Stimulated activated CD8-positive, alpha-beta memory T cell treated with anti-CD3 and anti-CD28 coated beads, Interleukin-15, amount 100 ng/mL, for 4 hours (primary cell): Measurements from ENCODE around the gene GBA2.

Source experiments
- DNase-seq, 2 donors: peaks; one replicate each; pipeline ENCODE4 v3.0.0-alpha.2; 2020; ENCODE audit warnings: low read depth in 2 of 2

The GBA2 gene

DNA sequence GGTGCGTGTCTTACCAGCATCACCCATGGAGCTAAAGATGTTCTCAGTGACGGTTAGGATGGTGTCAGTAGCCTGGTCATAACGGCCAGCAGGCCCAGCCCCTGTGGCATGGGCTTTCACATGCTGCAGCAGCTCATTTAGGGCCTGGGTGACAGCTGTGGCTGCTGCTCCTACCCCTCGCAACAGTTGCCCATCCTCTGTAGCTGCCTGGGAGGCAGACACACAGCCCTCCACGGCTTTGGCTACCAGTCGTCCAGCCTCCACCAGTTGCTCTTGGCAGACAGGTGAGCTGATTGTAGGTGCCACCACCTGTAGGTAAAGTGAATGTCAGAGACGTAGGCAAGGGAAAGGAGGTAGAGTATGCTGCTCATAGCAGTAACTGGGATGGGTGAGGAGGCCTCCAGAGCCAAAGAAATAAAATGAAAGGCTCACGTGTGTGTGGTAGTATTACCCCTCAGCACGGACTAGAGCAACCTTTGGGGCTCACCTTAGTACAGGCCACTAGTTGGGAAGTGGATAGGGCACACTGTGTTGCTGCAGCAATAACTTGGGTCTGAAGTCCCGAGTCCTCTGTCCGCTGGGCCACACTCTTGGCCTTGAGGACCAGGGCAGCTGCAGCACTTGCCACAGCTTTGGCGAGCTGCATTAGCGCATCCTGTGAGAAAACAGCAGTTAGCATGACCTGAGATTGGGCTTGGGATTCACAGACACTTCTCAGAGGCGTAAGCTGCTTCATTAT lies 31.7 kb downstream of the GBA2 start:
- DNase-seq: no peak

DNA sequence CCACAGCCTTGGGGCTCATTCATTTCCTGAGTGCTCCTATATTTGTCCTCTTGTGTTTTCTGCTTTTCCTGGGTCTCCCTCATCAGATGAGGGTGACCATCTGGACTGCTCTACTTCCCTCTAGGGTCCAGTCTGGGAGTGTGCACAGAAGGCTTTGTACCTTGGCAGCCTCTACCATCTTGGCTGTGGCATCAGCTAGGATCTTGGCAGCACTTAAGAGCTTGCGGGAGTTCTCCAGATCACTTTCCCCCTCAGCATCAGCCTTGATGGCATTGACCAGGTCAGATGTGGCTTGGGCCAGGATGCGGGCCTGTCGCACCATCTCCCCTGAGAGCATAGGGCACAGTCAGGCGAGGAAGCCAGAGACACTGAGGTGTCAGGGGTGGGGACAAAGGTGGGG lies 32.8 kb downstream of the GBA2 start:
- no peak for DNase-seq

DNA sequence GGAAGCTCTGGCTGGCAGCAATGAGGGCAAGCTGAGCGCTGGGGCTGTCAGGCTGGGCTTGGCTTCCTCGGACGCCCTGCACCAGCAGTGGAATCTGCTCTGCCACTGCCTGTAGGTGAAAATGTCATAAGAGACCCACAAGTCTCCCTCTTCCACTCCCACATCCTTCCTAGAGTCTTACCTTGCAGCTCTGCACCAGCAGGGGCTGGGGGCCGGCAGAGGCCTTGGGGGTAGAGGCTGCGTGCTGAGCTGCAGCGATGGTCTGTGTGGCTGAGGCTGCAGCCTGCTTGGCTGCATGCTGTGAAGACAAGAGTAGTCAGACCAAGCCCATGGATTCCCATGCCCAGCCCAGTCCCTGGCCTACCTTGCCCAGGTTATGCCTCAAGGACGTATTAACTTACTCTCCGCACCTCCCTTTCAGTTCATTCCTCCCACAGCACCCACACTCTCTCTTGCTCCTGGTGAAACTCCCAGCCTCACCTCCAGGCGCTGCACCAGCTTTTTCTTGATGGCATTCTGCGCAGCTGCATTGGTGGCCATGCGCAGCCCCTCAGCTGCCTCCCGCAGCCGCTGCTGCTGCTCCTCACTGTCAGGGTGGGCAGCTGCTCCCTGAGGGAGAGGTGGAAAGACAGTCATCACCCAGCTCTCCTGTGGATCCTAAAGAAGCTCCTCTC lies 34.3 kb downstream of the GBA2 start:
- no peak for DNase-seq

- no peak for DNase-seq
These were observed 34.9 kb downstream of the GBA2 start for GRCh38 chr9:35714123-35714522.

DNA sequence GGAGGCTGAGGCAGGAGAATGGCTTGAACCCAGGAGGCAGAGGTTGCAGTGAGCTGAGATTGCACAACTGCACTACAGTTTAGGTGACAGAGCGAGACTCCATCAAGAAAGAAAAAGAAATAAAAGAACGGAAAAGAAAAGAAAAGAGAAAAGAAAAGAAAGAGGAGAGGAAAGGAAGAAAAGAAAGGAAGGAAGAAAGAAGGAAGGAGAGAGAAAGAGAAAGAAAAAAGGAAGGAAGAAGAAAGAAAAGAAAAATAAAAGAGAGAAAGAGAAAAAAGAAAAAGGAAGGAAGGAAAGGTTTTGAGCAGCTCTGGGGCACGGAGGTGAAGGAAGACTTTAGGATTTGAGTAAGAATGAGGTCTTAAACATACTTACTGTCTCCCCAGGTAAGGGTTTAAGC lies 35.5 kb downstream of the GBA2 start:
- no peak for DNase-seq

GRCh38 chr9:35712762-35713400 lies 36.1 kb downstream of the GBA2 start:
- no peak for DNase-seq

GRCh38 chr9:35711501-35712428 lies 37.3 kb downstream of the GBA2 start:
- no peak for DNase-seq

DNA sequence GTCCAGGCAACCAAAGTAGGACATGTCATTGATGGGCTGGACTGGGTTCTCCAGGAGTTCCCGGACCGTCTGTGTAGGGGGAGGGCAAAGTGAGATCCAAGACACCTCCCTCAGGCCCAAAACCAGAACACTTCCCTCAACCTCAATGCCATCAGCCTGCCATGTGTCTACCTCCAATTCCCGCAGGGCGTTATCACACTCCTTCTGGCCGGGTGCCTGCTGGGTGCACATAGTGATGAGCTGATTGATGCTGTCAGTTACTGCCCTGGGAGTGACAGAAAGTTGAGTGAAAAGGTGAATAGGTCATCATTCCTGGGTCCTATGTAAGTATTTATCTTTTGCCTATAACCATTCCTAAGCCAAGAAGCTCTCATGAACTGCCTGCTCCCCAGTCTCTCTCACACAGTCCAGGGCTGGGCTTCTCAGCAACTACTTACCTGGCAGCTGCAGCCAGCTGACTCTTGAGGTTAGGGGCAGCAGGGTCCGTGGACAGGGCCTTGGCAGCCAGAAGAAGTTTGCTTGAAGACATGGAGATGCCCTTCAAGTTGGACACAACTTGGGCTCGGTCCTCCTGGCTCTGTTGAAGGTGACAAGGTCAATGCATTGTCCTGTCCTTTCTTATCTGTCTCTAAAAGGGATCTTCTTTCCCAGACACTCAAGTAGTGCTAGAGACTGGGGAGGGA lies 38.1 kb downstream of the GBA2 start:
- DNase-seq: no peak

DNA sequence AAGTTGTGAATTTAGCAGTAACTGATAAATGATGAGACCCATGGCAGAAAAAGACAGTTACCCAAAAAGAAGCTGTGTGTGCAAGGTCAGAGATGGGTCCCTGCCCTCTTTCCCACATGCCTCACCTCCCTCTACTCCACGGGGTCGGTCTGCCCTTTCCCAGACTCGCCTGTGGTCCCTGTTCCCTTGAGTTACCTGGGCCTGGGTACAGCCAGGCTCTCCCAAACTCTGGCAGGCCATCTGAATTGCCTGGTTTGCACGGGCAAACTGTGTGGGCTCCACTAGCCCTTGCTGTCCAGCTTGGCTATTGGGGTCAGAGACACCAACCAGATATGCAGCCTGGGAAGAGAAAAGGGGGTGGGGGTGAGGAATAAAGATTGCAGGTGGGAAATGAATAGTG lies 40.9 kb downstream of the GBA2 start:
- no peak for DNase-seq

- DNase-seq: no peak
These were observed 42.1 kb downstream of the GBA2 start for GRCh38 chr9:35706951-35707350.

DNA sequence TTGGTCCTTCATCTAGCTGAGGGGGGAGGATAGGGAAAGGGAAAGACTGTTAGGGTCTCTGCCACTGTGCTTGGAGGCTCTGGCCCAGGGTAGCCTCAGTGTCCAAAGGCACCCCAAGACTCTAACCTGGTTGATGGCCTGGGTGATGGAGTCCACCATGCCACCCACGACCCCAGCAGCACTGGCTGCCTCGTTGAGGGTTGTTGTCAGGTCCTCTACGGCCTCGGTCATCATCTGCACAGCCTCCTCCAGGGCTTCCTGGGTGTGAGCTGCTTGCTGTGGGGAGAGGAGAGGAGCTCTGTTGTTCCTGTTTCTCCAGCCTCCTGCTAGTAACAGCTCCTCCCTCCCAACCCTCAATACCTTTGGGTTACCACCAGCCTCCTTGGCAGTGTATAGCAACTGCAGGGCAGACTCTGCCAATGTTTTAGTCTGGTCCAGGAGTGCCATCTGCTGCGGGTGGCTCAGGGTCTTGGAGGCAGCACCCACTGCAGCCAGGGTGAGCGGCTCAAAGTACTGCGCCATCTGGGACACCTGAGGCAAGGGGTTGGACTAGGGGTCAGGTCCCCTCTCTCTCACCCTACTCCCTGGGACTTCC lies 43.1 kb downstream of the GBA2 start:
- no peak for DNase-seq

DNA sequence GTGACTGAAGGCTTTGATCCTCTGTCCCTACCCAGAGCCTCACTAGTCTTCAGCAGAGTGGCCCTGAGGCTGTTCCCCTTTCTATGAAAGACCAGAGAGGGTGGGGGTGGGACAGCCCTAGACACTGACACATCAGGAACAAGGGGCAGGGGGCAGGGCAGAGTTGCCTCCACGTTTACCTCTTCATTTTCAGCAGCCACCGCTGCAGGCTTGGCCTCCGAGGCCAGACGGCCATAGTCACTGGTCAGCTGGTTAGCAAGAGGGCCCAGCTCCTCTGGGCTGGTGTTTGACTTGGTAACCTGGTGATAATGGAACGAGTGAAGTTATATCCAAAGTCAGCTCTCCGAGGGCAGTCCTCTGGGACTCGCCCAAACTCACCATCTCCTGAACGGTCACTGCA lies 43.7 kb downstream of the GBA2 start:
- DNase-seq: no peak

- DNase-seq: no peak
These were observed 44.9 kb downstream of the GBA2 start for GRCh38 chr9:35703906-35704672.

DNA sequence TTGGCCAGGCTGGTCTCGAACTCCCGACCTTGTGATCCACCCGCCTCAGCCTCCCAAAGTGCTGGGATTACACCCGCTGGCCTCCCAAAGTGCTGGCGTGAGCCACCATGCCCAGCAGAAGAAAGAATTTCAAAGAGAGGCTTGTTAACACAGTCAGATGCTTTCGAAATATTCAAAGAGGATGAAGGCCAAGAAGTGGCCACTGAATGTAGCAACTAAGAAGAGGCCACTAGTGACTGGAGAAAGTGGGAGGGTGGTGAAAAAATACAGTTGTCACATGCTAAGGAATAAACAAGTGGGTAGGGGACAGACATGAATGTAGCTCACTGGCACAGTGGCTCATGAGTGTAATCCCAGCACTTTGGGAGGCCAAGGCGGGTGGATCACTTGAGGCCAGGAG lies 46.3 kb downstream of the GBA2 start:
- DNase-seq: no peak

GRCh38 chr9:35700942-35701341 lies 48.1 kb downstream of the GBA2 start:
- no peak for DNase-seq

- DNase-seq: no peak
These were observed 49.0 kb downstream of the GBA2 start for GRCh38 chr9:35700031-35700430.

DNA sequence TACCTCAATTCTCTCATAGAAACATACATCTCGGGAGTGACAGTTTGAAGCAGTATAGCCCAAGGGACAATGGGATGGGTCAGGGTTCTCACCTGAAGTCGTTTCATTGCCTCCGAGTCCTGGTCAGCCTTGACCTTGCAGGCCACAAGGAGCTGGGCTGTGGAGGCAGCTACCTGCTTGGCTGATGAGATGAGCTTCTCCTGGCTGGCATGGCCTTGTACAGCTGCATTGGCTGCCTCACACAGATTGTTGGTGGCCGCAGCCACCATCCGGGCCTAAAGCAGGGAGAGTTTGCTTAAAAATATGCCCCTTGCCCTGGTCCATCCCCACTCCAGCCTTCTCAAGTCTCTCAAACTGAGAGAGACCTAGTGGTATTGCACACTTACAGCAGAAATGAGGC lies 50.8 kb downstream of the GBA2 start:
- no peak for DNase-seq

DNA sequence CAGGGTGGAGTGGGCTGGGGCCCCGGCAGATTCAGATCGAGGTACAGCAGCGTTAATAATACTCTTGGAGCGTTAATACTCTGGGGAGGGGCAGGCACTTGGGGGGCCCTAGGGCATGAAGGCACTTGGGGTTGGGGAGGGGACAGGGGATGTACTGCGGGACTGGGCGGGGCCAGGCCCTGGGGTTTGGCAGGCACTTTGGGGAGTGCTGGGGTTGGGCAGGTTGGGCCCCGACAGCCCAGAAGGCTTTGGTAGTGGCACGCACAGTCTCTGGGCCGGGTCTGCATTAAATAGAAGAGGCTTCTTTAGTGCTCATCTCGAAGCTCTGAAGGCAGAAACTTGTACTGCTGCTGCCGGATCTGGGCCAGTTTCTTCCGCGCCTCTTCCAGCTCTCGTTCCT lies 51.5 kb downstream of the GBA2 start:
- no peak for DNase-seq

GRCh38 chr9:35696520-35697215 lies 52.4 kb downstream of the GBA2 start:
- DNase-seq: peak in 1 of 2 donors; percentile 33

DNA sequence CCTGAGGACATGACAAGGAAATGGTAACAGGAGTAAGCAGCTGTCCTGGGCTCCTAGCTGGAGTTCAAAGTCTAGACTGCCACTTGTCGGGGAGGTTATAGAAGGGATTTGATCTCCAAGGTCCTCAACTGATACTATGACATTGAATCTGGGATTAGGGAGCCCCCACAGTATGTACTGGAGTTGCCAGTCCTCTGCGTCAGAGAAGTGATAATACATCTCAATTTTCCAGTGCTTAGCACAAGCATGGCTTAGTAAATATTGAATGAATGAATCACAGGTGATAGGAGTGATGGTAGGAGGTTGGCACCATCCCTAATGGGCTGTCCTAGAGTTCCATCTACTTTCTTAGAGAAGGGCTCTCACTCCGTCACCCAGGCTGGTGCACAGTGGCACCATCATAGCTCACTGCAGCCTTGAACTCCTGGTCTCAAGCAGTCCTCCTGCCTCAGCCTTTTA lies 53.1 kb downstream of the GBA2 start:
- no peak for DNase-seq
